GM18861 (cell line): ENCODE results near the gene LYVE1.

Experiments
- ATAC-seq: cut with Tn5 transposase; IDR thresholded peaks from one replicate; pipeline ENCODE4 v1.9.1; 2021; ENCODE audit not compliant: unreplicated experiment

The LYVE1 gene

GRCh38 chr11:10526974-10527918, 41.2 kb downstream of the LYVE1 start:
- ATAC-seq, result no peak

- ATAC-seq, result no peak
These were observed 44.0 kb downstream of the LYVE1 start for GRCh38 chr11:10524471-10524870.

GRCh38 chr11:10522921-10523320, 45.5 kb downstream of the LYVE1 start:
- ATAC-seq, result no peak

GRCh38 chr11:10522276-10522675, 46.2 kb downstream of the LYVE1 start:
- no peak for ATAC-seq

- no peak for ATAC-seq
These were observed 47.9 kb downstream of the LYVE1 start for GRCh38 chr11:10520562-10520961.

GRCh38 chr11:10519630-10520029, 48.8 kb downstream of the LYVE1 start:
- no peak for ATAC-seq

- no peak for ATAC-seq
These were observed 49.6 kb downstream of the LYVE1 start for GRCh38 chr11:10518891-10519290.

GRCh38 chr11:10518123-10518522, 50.3 kb downstream of the LYVE1 start:
- ATAC-seq, result no peak

- no peak for ATAC-seq
These were observed 53.0 kb downstream of the LYVE1 start for GRCh38 chr11:10515418-10515817.

- ATAC-seq, result no peak
These were observed 53.8 kb downstream of the LYVE1 start for GRCh38 chr11:10514709-10515108.

- no peak for ATAC-seq
These were observed 54.3 kb downstream of the LYVE1 start for GRCh38 chr11:10514202-10514601.

GRCh38 chr11:10511181-10511621, 57.3 kb downstream of the LYVE1 start:
- no peak for ATAC-seq
